Germinal center (tissue), 1 donor: ENCODE measurements around the gene LRRC74B.
"Not testable (repeated sequence)": the region's sequence is repeated elsewhere in the genome, so short reads cannot be mapped to it uniquely, and the experiment has no call there.

Source experiments
- DNase-seq: peaks from one replicate; pipeline ENCODE4 v3.0.0; 2012; ENCODE audit warnings: mixed read lengths, low spot score

The LRRC74B gene

DNA sequence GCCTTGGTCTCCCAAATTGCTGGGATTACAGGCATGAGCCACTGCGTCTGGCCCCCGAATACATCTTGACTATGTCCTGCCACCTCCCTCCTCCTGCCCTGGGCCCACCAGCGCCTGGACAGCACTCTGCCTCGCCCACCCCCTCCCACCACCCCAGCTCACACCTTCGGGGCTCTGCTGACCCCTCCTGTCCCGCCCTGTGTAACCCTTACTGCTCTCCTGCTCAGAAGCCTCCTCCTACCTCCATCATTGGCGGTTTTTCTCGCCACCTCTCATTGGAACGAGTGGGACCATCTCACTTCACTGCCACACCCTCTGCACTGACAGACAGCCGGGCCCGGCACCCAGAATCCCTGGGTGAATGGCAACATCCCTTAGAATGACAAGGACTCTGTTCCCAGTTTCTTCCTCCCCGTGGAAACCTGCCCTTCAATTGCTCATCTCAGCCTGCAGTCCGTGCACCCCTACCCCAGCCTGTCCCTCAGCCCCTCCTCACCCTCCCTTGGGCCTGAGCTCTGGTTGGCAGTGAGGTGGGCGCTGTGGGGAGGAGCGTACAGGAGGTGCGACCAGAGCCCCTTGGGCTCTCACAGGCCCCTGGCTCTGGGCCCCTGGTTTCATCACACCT lies 32.2 kb downstream of the LRRC74B start:
- no peak for DNase-seq

DNA sequence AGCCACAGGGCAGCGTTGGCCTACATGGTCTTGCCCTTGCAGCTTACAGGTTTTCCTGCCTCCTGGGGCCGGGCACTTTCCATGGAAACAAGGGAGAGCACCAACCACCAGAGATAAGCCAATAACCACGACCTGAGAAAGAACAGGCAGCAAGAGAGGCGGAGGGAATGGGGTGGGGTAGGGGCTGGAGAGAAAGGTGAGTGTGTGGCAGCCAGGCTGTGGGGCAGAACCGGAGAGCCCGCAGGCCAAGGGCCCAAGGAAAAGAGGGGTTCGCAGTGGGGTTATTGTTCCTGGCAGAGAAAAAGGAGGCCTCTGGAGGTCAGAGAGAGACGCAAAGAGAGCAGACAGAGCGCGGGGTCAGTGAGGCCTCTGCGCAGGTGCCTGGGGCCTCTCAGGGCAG lies 33.2 kb downstream of the LRRC74B start:
- DNase-seq = no peak

- DNase-seq = no peak
These were observed 33.7 kb downstream of the LRRC74B start for GRCh38 chr22:21079493-21079892.

- DNase-seq = no peak
These were observed 34.8 kb downstream of the LRRC74B start for GRCh38 chr22:21080435-21081137.

- no peak for DNase-seq
These were observed 36.5 kb downstream of the LRRC74B start for GRCh38 chr22:21082248-21082647.

DNA sequence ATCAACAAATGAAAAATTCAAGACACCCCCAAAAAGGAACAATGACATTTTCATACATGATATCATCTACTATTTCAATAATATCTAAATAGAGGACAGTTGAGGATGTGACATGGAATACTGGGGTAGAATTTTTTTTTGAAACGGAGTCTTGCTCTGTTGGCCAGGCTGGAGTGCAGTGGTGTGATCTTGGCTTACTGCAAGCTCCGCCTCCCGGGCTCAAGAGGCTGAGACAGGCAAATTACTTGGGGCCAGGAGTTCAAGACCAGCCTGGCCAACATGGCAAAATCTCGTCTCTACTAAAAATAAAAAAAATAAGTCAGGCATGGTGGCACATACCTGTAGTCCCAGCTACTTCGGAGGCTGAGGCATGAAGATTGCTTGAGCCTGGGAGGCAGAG lies 41.4 kb downstream of the LRRC74B start:
- no peak for DNase-seq

GRCh38 chr22:21087926-21088325 lies 42.2 kb downstream of the LRRC74B start:
- not testable (repeated sequence) for DNase-seq

DNA sequence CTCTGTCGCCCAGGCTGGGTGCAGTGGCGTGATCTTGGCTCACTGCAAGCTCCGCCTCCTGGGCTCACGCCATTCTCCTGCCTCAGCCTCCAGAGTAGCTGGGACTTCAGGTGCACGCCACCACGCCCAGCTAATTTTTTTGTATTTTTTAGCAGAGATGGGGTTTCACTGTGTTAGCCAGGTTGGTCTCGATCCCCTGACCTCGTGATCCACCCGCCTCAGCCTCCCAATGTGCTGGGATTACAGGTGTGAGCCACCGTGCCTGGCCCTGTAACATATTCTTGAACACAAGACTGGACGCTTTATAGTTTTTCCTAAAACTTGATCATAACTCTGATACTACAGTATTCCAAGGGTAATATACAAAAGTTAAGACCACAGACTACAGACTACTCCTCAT lies 45.5 kb downstream of the LRRC74B start:
- DNase-seq = not testable (repeated sequence)

DNA sequence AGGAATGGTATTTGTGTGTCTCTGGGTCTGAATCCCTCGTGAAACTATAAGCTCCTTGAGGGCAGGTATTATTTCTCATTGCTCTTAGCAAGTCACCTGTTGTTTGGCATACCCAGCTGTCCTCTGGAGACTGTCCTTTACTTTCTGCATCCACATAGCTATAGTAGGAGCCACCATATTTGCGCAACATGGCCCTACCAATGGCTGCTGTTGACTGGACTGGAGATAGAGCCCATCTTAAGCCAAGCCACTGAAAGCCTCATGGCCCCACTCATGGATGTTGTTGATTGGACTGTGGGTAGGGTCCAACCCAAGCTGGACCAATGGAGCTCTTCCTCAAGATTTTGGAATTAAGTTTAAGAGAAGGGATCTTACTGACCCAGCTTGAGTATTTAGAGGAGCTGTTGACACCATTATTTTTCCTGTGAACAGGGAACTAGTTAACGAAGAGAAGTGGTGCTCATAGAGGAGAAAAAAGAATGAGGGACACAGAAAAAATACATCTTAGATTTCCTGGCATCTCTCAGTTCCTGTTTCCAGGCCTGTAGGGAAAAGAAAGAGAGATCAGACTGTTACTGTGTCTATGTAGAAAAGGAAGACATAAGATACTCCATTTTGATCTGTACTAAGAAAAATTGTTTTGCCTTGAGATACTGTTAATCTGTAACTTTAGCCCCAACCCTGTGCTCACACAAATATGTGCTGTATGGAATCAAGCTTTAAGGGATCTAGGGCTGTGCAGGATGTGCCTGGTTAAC lies 47.2 kb downstream of the LRRC74B start:
- DNase-seq = no peak

- DNase-seq = not testable (repeated sequence)
These were observed 47.9 kb downstream of the LRRC74B start for GRCh38 chr22:21093555-21094137.

GRCh38 chr22:21094911-21095772 lies 49.4 kb downstream of the LRRC74B start:
- DNase-seq = no peak

- DNase-seq = no peak
These were observed 50.0 kb downstream of the LRRC74B start for GRCh38 chr22:21095773-21096107.

GRCh38 chr22:21096878-21097277 lies 51.1 kb downstream of the LRRC74B start:
- DNase-seq = not testable (repeated sequence)

- no peak for DNase-seq
These were observed 52.4 kb downstream of the LRRC74B start for GRCh38 chr22:21098099-21098671.

GRCh38 chr22:21099578-21099977 lies 53.8 kb downstream of the LRRC74B start:
- no peak for DNase-seq

DNA sequence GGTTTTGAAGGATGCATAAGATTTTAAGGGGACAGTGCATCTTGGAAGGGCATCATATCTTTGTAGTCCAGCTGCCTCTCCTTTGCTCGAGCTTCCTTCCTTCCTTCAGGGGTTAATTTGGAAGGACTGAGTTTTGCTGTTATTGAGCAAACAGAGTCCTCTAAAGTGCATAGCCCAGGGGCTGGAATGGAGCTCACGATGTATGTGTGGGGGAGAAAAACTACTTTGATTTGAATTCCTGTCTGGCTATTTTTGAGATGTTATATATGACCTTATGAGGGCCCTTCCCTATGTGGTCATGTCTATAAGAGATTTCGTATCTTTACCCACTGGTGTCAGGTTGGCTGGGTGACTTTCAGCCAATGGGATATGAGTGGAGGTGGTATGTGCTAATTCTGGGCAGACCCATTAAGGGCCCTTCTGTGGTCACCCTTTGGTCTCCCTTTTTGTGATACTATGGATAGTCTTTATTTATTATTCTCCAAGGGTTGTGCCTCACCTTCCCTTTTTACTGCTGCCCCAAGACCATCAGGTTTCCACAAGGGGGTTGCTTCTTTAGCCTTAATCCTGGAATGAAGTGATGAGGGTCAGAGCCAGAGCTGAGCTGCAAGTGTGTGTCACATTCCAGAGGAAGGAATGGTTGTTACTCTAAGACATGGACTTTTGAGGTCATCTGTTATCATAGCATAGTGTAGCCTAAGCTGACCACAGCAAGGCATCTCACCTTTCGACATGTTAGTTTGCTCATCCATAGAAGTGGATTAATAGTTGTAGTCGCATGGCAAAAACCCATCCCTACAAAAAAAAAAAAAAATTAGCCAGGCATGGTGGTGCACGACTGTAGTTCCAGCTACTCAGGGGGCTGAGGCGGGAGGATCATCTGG lies 54.6 kb downstream of the LRRC74B start:
- DNase-seq = no peak

- no peak for DNase-seq
These were observed 56.3 kb downstream of the LRRC74B start for GRCh38 chr22:21101877-21102638.

DNA sequence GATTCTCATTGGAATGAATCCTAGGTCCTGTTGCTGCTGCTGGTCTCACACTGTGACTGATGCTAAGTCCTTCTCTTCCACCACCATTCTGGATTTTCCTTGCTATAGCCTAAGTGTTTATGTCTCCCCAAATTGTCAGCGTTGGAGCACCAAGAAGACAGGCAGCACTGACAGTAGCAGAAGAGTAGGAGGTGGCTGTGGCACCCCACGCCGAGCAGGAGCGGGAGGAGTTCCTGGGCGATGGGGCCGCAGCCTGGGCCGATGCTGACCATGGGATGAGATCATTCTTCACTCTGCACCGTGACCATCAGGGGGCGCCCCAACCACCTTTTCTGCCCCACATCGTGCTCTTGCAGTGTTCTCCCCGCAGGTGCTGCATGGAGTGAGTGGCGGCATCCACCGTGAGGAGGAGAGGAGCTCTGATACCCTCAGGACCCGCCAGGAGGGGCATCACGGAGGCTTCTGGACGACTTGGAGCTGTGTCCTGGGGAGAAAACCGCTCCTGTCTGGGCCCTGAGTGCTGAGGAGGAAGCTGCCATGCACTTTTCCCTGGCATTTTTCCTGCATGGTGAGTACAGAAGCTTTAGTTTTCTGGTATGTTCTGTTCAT lies 57.0 kb downstream of the LRRC74B start:
- peak; percentile 81 for DNase-seq

DNA sequence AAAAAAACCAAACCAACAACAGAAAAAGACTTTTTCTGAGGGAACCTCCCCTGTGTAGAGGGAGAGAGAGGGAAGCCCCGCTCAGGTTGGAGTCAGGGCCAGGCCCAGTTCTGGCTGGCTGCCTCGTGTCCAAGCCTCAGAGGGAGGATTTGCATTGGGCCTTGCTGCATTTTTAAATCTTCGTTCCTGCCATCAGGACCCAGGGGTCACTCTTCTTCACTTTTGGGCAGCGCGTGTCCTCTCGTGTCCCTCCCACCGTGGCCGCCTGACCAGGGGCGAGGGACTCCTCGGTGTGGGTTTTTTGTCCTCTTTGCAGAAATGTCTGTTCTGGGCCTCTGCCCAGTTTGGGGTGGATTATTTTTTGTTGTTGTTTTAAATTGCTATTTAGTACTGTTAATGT lies 57.9 kb downstream of the LRRC74B start:
- DNase-seq = no peak
